Keratinocyte (primary cell): ENCODE measurements around the gene CISD1. TPM values are rescaled to one million over a fixed set of nuclear protein-coding genes. Genes with fewer than 3 reads are reported as not detected.

Experiments
- DNase-seq: peaks from one replicate; pipeline ENCODE4 v3.0.0-alpha.2; 2011; ENCODE audit warnings: low read depth, missing footprints, low spot score
- FAIRE-seq: peaks from 2 replicates; lab custom pipeline; 2011; peaks lifted over from hg19 to GRCh38; lab: Jason Lieb, UNC
- H2AFZ ChIP-seq: 2 replicates; pipeline ENCODE4 v1.6.0; 2012; ENCODE audit warnings: low read length, control low read depth, inconsistent platforms; ENCODE audit not compliant: control insufficient read depth
- H3K27ac ChIP-seq: 2 replicates; pipeline ENCODE4 v1.5.1; 2011; ENCODE audit warnings: low read length; ENCODE audit not compliant: control insufficient read depth, insufficient read depth
- H3K27me3 ChIP-seq: 3 replicates; pipeline ENCODE4 v1.6.0; 2011; ENCODE audit warnings: low read length; ENCODE audit not compliant: control insufficient read depth, insufficient read depth; ENCODE audit errors: extremely low read depth
- H3K36me3 ChIP-seq, 2 experiments: 2 replicates in 1 of 2; 3 replicates in 1 of 2; pipeline ENCODE4 v1.5.1; 2011; ENCODE audit warnings: low read length in 2 of 2, mild to moderate bottlenecking in 1 of 2; ENCODE audit not compliant: control insufficient read depth in 2 of 2, insufficient read depth in 2 of 2; ENCODE audit errors: extremely low read depth in 1 of 2
- H3K4me1 ChIP-seq: 3 replicates; pipeline ENCODE4 v1.5.1; 2011; ENCODE audit warnings: low read length; ENCODE audit not compliant: control insufficient read depth, insufficient read depth; ENCODE audit errors: extremely low read depth
- H3K4me2 ChIP-seq: 3 replicates; pipeline ENCODE4 v1.6.0; 2011; ENCODE audit warnings: low read depth, low read length; ENCODE audit not compliant: control insufficient read depth, insufficient read depth; ENCODE audit errors: extremely low read depth
- H3K4me3 ChIP-seq, 3 experiments: fragments of 200-600 bp in 1 of 3; sonication (generic) in 1 of 3; 2 replicates in 2 of 3; 3 replicates in 1 of 3; pipeline ENCODE4 v1.5.1; 2011 to 2016; ENCODE audit warnings: low read length in 3 of 3, mild to moderate bottlenecking in 3 of 3, control low read depth in 2 of 3, inconsistent platforms in 1 of 3, low read depth in 1 of 3, mixed read lengths in 1 of 3, mixed run types in 1 of 3, moderate library complexity in 1 of 3; ENCODE audit not compliant: control insufficient read depth in 2 of 3, insufficient read depth in 2 of 3; ENCODE audit errors: extremely low read depth in 1 of 3
- H3K79me2 ChIP-seq: 2 replicates; pipeline ENCODE4 v1.6.0; 2012; ENCODE audit warnings: low read length; ENCODE audit not compliant: control insufficient read depth, insufficient read depth
- H3K9ac ChIP-seq: 3 replicates; pipeline ENCODE4 v1.6.0; 2011; ENCODE audit warnings: low read length; ENCODE audit not compliant: control insufficient read depth, insufficient read depth; ENCODE audit errors: extremely low read depth
- H3K9me1 ChIP-seq: 3 replicates; pipeline ENCODE4 v1.6.0; 2011; ENCODE audit warnings: low read length; ENCODE audit not compliant: control insufficient read depth, insufficient read depth; ENCODE audit errors: extremely low read depth
- H3K9me3 ChIP-seq: 2 replicates; pipeline ENCODE4 v1.5.1; 2012; ENCODE audit warnings: low read depth, low read length; ENCODE audit not compliant: control insufficient read depth
- H4K20me1 ChIP-seq: 3 replicates; pipeline ENCODE4 v1.6.0; 2011; ENCODE audit warnings: low read length; ENCODE audit not compliant: control insufficient read depth, insufficient read depth; ENCODE audit errors: extremely low read depth
- EZH2 ChIP-seq: IDR thresholded peaks from one replicate; pipeline ENCODE4 v1.6.1; 2012; ENCODE audit warnings: inconsistent platforms, mild to moderate bottlenecking, low read length, moderate library complexity
- dilution Hi-C: fragments of 300-500 bp; cut with MboI; formaldehyde crosslinking; loops from one replicate; pipeline ENCODE4 v1.7.0; 2020; ENCODE audit warnings: low sequenced_read_pairs; ENCODE audit not compliant: extremely low pct_ligation_motif_present
- polyA plus RNA-seq, 5 experiments: library from polyadenylated mRNA; depleted of rRNA in 3 of 5; stranded (reverse) in 3 of 5; stranded (forward) in 1 of 5; unstranded in 1 of 5; fragments of >200 nt; gene quantifications; 1 replicate in 1 of 5; 2 replicates in 3 of 5; 3 replicates in 1 of 5; pipeline versions ENCODE4 v1.2.1 to v1.2.3, GENCODE V29; 2011 to 2012; ENCODE audit warnings: missing spikeins in 2 of 5, low read depth in 1 of 5, low replicate concordance in 1 of 5
- TF ChIP-seq, protein P1 (sequence below), 3 experiments: IDR thresholded peaks in 1 of 3; conservative IDR thresholded peaks in 1 of 3; optimal IDR thresholded peaks in 1 of 3; 2 replicates in 2 of 3; 3 replicates in 1 of 3; pipeline versions ENCODE3 to v1.5.1; 2011; ENCODE audit warnings: low read length in 3 of 3, mild to moderate bottlenecking in 3 of 3, moderate library complexity in 2 of 3, control low read depth in 1 of 3, inconsistent platforms in 1 of 3; ENCODE audit not compliant: insufficient read depth in 2 of 3; ENCODE audit errors: extremely low read depth in 1 of 3

The CISD1 gene
- polyA plus RNA-seq, 1 donor (not counting 4 experiments of a cell fraction or from before 2014, with no cell fraction given) = 81.7 TPM

DNA sequence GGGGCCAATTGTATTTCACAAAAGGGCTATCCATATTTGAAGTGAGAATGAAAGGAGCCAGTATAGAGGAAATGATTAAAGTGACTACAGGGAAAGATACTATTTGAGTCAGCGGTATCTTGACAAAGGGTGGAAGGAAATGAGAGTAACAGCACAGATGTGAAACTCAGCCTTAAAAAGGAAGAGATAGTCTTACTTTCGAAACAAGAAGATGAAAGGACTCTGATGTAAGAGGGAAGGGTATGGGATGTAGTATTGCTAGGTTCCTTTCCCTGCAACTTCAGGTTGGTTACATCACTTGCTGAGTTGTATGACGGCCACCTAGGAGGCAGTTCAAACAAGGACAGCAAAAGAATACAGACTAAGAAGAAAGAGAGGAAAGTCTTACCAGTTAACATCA lies 13.7 kb downstream of the CISD1 start:
- Histone ChIP-seq H3K4me1 (peaks cover 37% of the 10 kb centered on the region), H3K79me2 (no peaks in the 10 kb centered on the region), H3K9me3 (no peaks in the 10 kb centered on the region), H3K9ac (no peak overlapping the region), H3K9me1 (no peaks in the 10 kb centered on the region), H4K20me1 (no peaks in the 10 kb centered on the region), H3K27ac (no peak overlapping the region), H3K27me3 (no peaks in the 10 kb centered on the region), H3K4me3 (no peak overlapping the region), H3K4me2 (no peak overlapping the region), H2AFZ (no peak overlapping the region), H3K36me3 (peaks cover 0 to 2% of the 10 kb centered on the region in 2 experiments)
- no peak for TF ChIP-seq EZH2
- TF ChIP-seq, protein P1, sequence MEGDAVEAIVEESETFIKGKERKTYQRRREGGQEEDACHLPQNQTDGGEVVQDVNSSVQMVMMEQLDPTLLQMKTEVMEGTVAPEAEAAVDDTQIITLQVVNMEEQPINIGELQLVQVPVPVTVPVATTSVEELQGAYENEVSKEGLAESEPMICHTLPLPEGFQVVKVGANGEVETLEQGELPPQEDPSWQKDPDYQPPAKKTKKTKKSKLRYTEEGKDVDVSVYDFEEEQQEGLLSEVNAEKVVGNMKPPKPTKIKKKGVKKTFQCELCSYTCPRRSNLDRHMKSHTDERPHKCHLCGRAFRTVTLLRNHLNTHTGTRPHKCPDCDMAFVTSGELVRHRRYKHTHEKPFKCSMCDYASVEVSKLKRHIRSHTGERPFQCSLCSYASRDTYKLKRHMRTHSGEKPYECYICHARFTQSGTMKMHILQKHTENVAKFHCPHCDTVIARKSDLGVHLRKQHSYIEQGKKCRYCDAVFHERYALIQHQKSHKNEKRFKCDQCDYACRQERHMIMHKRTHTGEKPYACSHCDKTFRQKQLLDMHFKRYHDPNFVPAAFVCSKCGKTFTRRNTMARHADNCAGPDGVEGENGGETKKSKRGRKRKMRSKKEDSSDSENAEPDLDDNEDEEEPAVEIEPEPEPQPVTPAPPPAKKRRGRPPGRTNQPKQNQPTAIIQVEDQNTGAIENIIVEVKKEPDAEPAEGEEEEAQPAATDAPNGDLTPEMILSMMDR (optimal IDR thresholded peaks at IDR 0.05 in 1 of 3, IDR thresholded peaks at IDR 0.05 in 1 of 3, conservative IDR thresholded peaks at IDR 0.05 in 1 of 3; ENCODE audit: extremely low read depth in 1 of 3, insufficient read depth in 2 of 3, low read length in 3 of 3) = no peak
- dilution Hi-C loops = no loop called here
- FAIRE-seq = peak; percentile 72
- DNase-seq = no peak

GRCh38 chr10:58291538-58292174 lies 22.7 kb downstream of the CISD1 start:
- H3K9me1 ChIP-seq = no peaks in the 10 kb centered on the region
- DNase-seq = no peak
- H3K4me2 ChIP-seq = no peak overlapping the region
- H3K4me3 ChIP-seq = no peak overlapping the region
- no peak overlapping the region for H3K27ac ChIP-seq
- H2AFZ ChIP-seq = no peak overlapping the region
- dilution Hi-C loops = no loop called here
- H3K79me2 ChIP-seq = no peaks in the 10 kb centered on the region
- H4K20me1 ChIP-seq = no peaks in the 10 kb centered on the region
- H3K9me3 ChIP-seq = no peaks in the 10 kb centered on the region
- no peak for TF ChIP-seq EZH2
- TF ChIP-seq, protein P1 (optimal IDR thresholded peaks at IDR 0.05 in 1 of 3, IDR thresholded peaks at IDR 0.05 in 1 of 3, conservative IDR thresholded peaks at IDR 0.05 in 1 of 3; ENCODE audit: extremely low read depth in 1 of 3, insufficient read depth in 2 of 3, low read length in 3 of 3) = peak; percentile 49 to 73 (median 65)
- no peak overlapping the region for H3K9ac ChIP-seq
- no peaks in the 10 kb centered on the region for H3K4me1 ChIP-seq
- H3K27me3 ChIP-seq = no peaks in the 10 kb centered on the region
- H3K36me3 ChIP-seq = no peaks in the 10 kb centered on the region
- peak; percentile 71 for FAIRE-seq
